GM12872 (cell line): ENCODE data around the gene TUBB4B.

Experiments used
- TF ChIP-seq, protein P1 (sequence below): IDR thresholded peaks from 3 replicates; pipeline ENCODE4 v1.5.1; 2011; ENCODE audit warnings: low read depth, mild to moderate bottlenecking, low read length, moderate library complexity; ENCODE audit not compliant: insufficient read depth

TUBB4B gene

GRCh38 chr9:137214620-137215019 lies 26.5 kb upstream of the TUBB4B start:
- TF ChIP-seq, protein P1, sequence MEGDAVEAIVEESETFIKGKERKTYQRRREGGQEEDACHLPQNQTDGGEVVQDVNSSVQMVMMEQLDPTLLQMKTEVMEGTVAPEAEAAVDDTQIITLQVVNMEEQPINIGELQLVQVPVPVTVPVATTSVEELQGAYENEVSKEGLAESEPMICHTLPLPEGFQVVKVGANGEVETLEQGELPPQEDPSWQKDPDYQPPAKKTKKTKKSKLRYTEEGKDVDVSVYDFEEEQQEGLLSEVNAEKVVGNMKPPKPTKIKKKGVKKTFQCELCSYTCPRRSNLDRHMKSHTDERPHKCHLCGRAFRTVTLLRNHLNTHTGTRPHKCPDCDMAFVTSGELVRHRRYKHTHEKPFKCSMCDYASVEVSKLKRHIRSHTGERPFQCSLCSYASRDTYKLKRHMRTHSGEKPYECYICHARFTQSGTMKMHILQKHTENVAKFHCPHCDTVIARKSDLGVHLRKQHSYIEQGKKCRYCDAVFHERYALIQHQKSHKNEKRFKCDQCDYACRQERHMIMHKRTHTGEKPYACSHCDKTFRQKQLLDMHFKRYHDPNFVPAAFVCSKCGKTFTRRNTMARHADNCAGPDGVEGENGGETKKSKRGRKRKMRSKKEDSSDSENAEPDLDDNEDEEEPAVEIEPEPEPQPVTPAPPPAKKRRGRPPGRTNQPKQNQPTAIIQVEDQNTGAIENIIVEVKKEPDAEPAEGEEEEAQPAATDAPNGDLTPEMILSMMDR = no peak

DNA sequence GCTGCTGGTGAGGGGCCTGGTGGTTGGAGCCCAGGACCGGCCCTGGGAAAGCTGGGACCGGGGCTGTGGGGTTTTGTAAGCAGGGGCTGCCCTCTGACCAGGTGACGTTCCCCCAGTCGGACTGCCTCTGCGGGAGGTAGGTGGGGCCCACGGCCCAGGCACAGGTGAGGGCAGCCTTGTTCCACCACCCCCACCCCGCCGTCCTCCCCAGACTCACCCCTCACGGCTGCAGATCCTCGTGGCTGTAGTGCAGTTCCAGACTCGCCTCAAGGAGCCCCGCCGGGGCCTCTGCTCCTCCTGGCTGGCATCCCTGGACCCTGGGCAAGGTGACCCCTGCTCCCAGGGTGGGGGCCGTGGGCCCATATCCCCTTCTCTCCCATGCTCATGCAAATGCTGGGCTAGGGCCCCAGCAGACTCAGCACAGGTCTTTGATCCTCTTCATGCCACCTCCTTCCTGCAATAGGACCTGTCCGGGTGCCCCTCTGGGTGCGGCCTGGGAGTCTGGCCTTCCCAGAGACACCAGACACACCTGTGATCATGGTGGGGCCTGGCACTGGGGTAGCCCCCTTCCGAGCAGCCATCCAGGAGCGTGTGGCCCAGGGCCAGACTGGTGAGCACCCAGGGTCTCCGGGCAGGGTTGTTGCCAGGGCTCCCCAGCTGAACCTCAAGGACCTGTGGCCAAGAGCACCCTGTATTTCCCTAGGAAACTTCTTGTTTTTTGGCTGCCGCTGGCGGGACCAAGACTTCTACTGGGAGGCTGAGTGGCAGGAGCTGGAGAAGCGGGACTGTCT lies 25.7 kb upstream of the TUBB4B start:
- TF ChIP-seq, protein P1 = no peak

DNA sequence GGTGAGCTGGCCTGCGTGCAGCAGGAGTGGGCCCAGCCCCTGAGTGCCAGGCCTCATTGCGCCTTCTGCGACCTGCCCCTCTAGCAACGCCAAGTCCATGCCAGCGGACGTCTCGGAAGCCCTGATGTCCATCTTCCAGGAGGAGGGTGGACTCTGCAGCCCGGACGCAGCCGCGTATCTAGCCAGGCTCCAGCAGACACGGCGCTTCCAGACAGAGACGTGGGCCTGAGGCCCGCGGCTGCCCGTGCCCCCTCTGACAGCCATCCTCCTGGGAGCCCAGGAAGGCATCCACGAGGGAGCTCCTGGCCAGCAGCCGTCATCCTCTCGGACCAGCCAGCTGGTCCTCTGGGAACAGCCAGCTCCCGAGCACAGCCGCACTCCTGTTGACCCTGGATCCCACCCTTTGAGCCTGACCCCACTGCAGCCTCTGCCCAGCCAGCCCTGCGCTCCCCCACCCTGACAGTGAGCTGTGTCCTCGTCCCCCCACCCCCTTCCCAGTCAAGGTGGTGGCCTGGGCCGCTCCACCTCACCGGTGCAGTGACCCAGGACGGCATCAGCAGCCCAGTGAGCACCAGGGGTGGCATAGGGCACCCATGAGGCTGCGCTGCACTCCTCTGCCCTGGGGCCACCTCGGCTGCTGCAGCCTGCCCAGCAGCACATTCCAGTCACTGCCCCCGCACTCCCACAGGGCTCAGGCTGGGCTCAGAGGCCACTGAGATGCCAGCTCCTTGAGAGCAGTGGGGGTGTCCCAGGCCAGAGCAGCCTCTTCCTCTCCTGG lies 24.7 kb upstream of the TUBB4B start:
- TF ChIP-seq, protein P1 = no peak

GRCh38 chr9:137217276-137218211 lies 23.5 kb upstream of the TUBB4B start:
- TF ChIP-seq, protein P1 = no peak

- TF ChIP-seq, protein P1 = no peak
Measured at GRCh38 chr9:137218212-137218753, 22.8 kb upstream of the TUBB4B start.

- TF ChIP-seq, protein P1 = no peak
Measured at GRCh38 chr9:137218754-137219271, 22.3 kb upstream of the TUBB4B start.
